WTC11 (cell line): ENCODE results near the gene CACNB1. TPM values are rescaled to one million over a fixed set of nuclear protein-coding genes. Genes with fewer than 3 reads are reported as not detected.

Experiments
- ATAC-seq: fragments of 200-7000 bp; cut with Tn5 transposase; 2 replicates; pipeline ENCODE4 v1.10.0; 2021; ENCODE audit warnings: mild to moderate bottlenecking, moderate library complexity
- CTCF ChIA-PET: fragments of 300-600 bp; sonication (Branson Sonifier 250); formaldehyde crosslinking; loops from one replicate; lab custom pipeline; 2021; ENCODE audit warnings: antibody characterized with exemption; lab: Charles Lee
- POLR2A ChIA-PET: fragments of 350-600 bp; sonication (Branson Sonifier 250); formaldehyde crosslinking; loops from one replicate; lab custom pipeline; 2021; ENCODE audit warnings: antibody characterized with exemption; lab: Charles Lee
- DNase-seq: peaks from one replicate; pipeline ENCODE4 v3.0.0; 2021; ENCODE audit warnings: low spot score
- H3K27ac Mint-ChIP-seq: 2 replicates; pipeline ENCODE4 v1.8.0; 2021; ENCODE audit warnings: mixed read lengths
- H3K27me3 Mint-ChIP-seq: 2 replicates; pipeline ENCODE4 v1.8.0; 2021; ENCODE audit warnings: low read depth, mild to moderate bottlenecking, moderate library complexity, mixed read lengths
- H3K36me3 Mint-ChIP-seq: 2 replicates; pipeline ENCODE4 v1.8.0; 2021; ENCODE audit warnings: mixed read lengths
- H3K4me1 Mint-ChIP-seq: 2 replicates; pipeline ENCODE4 v1.8.0; 2022; ENCODE audit warnings: mixed read lengths
- H3K4me3 Mint-ChIP-seq: 2 replicates; pipeline ENCODE4 v1.8.0; 2021; ENCODE audit warnings: mild to moderate bottlenecking, moderate library complexity, mixed read lengths
- H3K9me3 Mint-ChIP-seq: 2 replicates; pipeline ENCODE4 v1.8.0; 2021; ENCODE audit warnings: mixed read lengths
- AFF4 ChIP-seq: sonication (generic); formaldehyde crosslinking; IDR thresholded peaks from 2 replicates; pipeline ENCODE4 v1.8.1; 2023; ENCODE audit warnings: mild to moderate bottlenecking, missing genetic modification reagents, borderline replicate concordance
- ARID4B ChIP-seq: sonication (generic); formaldehyde crosslinking; IDR thresholded peaks from 2 replicates; pipeline ENCODE4 v1.8.0; 2023; ENCODE audit warnings: missing genetic modification reagents, mild to moderate bottlenecking, borderline replicate concordance
- CBFB ChIP-seq: sonication (generic); formaldehyde crosslinking; IDR thresholded peaks from 2 replicates; pipeline ENCODE4 v1.8.1; 2022; ENCODE audit warnings: mild to moderate bottlenecking, low read depth, missing genetic modification reagents
- ELF4 ChIP-seq: sonication (generic); formaldehyde crosslinking; IDR thresholded peaks from 2 replicates; pipeline ENCODE4 v1.8.1; 2022; ENCODE audit warnings: low read depth, mild to moderate bottlenecking, moderate library complexity, missing genetic modification reagents
- ERG ChIP-seq: fragments of 250-450 bp; sonication (Bioruptor Pico); IDR thresholded peaks from 2 replicates; pipeline ENCODE4 v1.8.0; 2021; ENCODE audit warnings: mild to moderate bottlenecking
- FOXP1 ChIP-seq: sonication (generic); formaldehyde crosslinking; IDR thresholded peaks from 2 replicates; pipeline ENCODE4 v1.8.0; 2022; ENCODE audit warnings: missing genetic modification reagents, mild to moderate bottlenecking, moderate library complexity, borderline replicate concordance
- GABPB1 ChIP-seq: sonication (generic); formaldehyde crosslinking; IDR thresholded peaks from 2 replicates; pipeline ENCODE4 v1.8.1; 2023; ENCODE audit warnings: mild to moderate bottlenecking, missing genetic modification reagents
- GTF2I ChIP-seq: fragments of 250-450 bp; sonication (Bioruptor Pico); conservative IDR thresholded peaks from 2 replicates; pipeline ENCODE4 v1.4.0; 2021; ENCODE audit warnings: mild to moderate bottlenecking
- KAT7 ChIP-seq: sonication (generic); formaldehyde crosslinking; IDR thresholded peaks from 2 replicates; pipeline ENCODE4 v1.8.1; 2023; ENCODE audit warnings: missing genetic modification reagents, mild to moderate bottlenecking, borderline replicate concordance
- MAX ChIP-seq: sonication (generic); formaldehyde crosslinking; IDR thresholded peaks from 2 replicates; pipeline ENCODE4 v1.8.0; 2022; ENCODE audit warnings: mild to moderate bottlenecking, missing genetic modification reagents
- MXD4 ChIP-seq: fragments of 250-450 bp; sonication (Bioruptor Pico); IDR thresholded peaks from 2 replicates; pipeline ENCODE4 v1.8.0; 2021; ENCODE audit warnings: mild to moderate bottlenecking, moderate library complexity, borderline replicate concordance
- NFATC4 ChIP-seq: fragments of 250-450 bp; sonication (Bioruptor Pico); IDR thresholded peaks from 2 replicates; pipeline ENCODE4 v1.9.0; 2021; ENCODE audit warnings: mild to moderate bottlenecking
- NR1H2 ChIP-seq: sonication (generic); formaldehyde crosslinking; IDR thresholded peaks from 2 replicates; pipeline ENCODE4 v1.9.0; 2021; ENCODE audit warnings: mild to moderate bottlenecking, moderate library complexity, missing genetic modification reagents
- NR2C2 ChIP-seq: sonication (generic); formaldehyde crosslinking; IDR thresholded peaks from 2 replicates; pipeline ENCODE4 v1.8.0; 2022; ENCODE audit warnings: mild to moderate bottlenecking, missing genetic modification reagents
- TEAD4 ChIP-seq: sonication (generic); formaldehyde crosslinking; IDR thresholded peaks from 2 replicates; pipeline ENCODE4 v1.8.0; 2022; ENCODE audit warnings: mild to moderate bottlenecking, missing genetic modification reagents
- USF1 ChIP-seq: sonication (generic); formaldehyde crosslinking; IDR thresholded peaks from 2 replicates; pipeline ENCODE4 v1.8.0; 2022; ENCODE audit warnings: mild to moderate bottlenecking, missing genetic modification reagents
- ZNF416 ChIP-seq: fragments of 250-450 bp; sonication (Bioruptor Pico); IDR thresholded peaks from 2 replicates; pipeline ENCODE4 v1.9.0; 2021; ENCODE audit warnings: mild to moderate bottlenecking, inconsistent platforms
- ZSCAN18 ChIP-seq: fragments of 250-450 bp; sonication (Bioruptor Pico); IDR thresholded peaks from 2 replicates; pipeline ENCODE4 v2.1.2; 2022; ENCODE audit warnings: mild to moderate bottlenecking, moderate library complexity
- total RNA-seq: library from RNA; stranded (reverse); gene quantifications from 3 replicates; pipeline ENCODE4 v1.2.3, GENCODE V29; 2021

CACNB1 gene
- total RNA-seq, 1 experiment from 2014 or later = 17.0 TPM

GRCh38 chr17:39151150-39151942, 46.1 kb downstream of the CACNB1 start, which contains the start of gene PLXDC1 (continued):
- TF ChIP-seq USF1 (CRISPR knock-in tag) (no peak), NR1H2 (CRISPR knock-in tag) (no peak), CBFB (no peak), NFATC4 (no peak), FOXP1 (CRISPR knock-in tag) (no peak), TEAD4 (no peak), KAT7 (no peak), GTF2I (no peak), AFF4 (no peak), ZNF416 (CRISPR knock-in tag) (no peak)

GRCh38 chr17:39150795-39151149, 46.7 kb downstream of the CACNB1 start:
- no peak for ATAC-seq
- 0 out of 2 replicates have a peak, but pooled peaks cover 2% of the 10 kb centered on the region for H3K36me3 Mint-ChIP-seq
- DNase-seq = peak; percentile 19
- peaks cover 16% of the 10 kb centered on the region for H3K4me1 Mint-ChIP-seq
- ChIA-PET POLR2A (no interaction called here), CTCF (interaction anchor here (1.0 to 6.8 kb wide), 5 partner anchors 15 to 167 kb away, joined by 5 to 191 read pairs (median 84); partner anchors contain the start of gene ARL5C)
- peaks cover 43% of the 10 kb centered on the region for H3K27me3 Mint-ChIP-seq
- peak overlapping the region; percentile 78 for H3K4me3 Mint-ChIP-seq
- TF ChIP-seq ZSCAN18 (no peak), GTF2I (no peak), MXD4 (CRISPR knock-in tag) (no peak)
- H3K9me3 Mint-ChIP-seq = no peaks in the 10 kb centered on the region
- H3K27ac Mint-ChIP-seq = no peak overlapping the region

- no peaks in the 10 kb centered on the region for H3K9me3 Mint-ChIP-seq
- H3K27me3 Mint-ChIP-seq = peaks cover 43% of the 10 kb centered on the region
- ATAC-seq (no peak), DNase-seq (no peak)
- peak overlapping the region; percentile 78 for H3K4me3 Mint-ChIP-seq
- peaks cover 16% of the 10 kb centered on the region for H3K4me1 Mint-ChIP-seq
- 0 out of 2 replicates have a peak, but pooled peaks cover 2% of the 10 kb centered on the region for H3K36me3 Mint-ChIP-seq
- CTCF ChIA-PET = interaction anchor here (1.0 to 6.8 kb wide), 6 partner anchors 15 to 167 kb away, joined by 3 to 191 read pairs (median 46); partner anchors contain the start of gene ARL5C
- POLR2A ChIA-PET = interaction anchor here (0.6 kb wide), 1 partner anchor 79 kb away, joined by 3 read pairs; no protein-coding TSS in a partner anchor
- H3K27ac Mint-ChIP-seq = no peak overlapping the region
- TF ChIP-seq ARID4B (CRISPR knock-in tag) (no peak), ELF4 (CRISPR knock-in tag) (no peak), GABPB1 (CRISPR knock-in tag) (no peak), ERG (no peak), NR2C2 (no peak), USF1 (CRISPR knock-in tag) (no peak), MAX (CRISPR knock-in tag) (no peak)
Measured at GRCh38 chr17:39150104-39150634, 47.3 kb downstream of the CACNB1 start.
